Astrocyte of the spinal cord (primary cell): Measurements from ENCODE around the gene NUP214.

Experiments
- DNase-seq: peaks from one replicate; pipeline ENCODE4 v3.0.0; 2011; ENCODE audit warnings: low read depth, low spot score
- H3K4me3 ChIP-seq: 2 replicates; pipeline ENCODE4 v1.5.1; 2011; ENCODE audit warnings: low read depth, mild to moderate bottlenecking, low read length, moderate library complexity
- CTCF ChIP-seq: IDR thresholded peaks from 2 replicates; pipeline ENCODE4 v1.5.1; 2012; ENCODE audit warnings: low read depth, mild to moderate bottlenecking, low read length, inconsistent platforms
- in situ Hi-C: cut with HindIII; loops from 2 replicates; pipeline ENCODE4 v1.10.0; 2017; ENCODE audit warnings: low sequenced_read_pairs

NUP214 gene

GRCh38 chr9:131273146-131273855 is 147.9 kb downstream of the NUP214 start:
- no peak overlapping the region for H3K4me3 ChIP-seq
- no peak for TF ChIP-seq CTCF
- in situ Hi-C loops = no loop called here
- no peak for DNase-seq

GRCh38 chr9:131273856-131274673 is 148.7 kb downstream of the NUP214 start:
- DNase-seq = no peak
- in situ Hi-C loops = no loop called here
- no peak for TF ChIP-seq CTCF
- no peak overlapping the region for H3K4me3 ChIP-seq

- DNase-seq = no peak
- TF ChIP-seq CTCF = no peak
- H3K4me3 ChIP-seq = no peak overlapping the region
- in situ Hi-C loops = no loop called here
Observed at GRCh38 chr9:131274674-131275331, 149.4 kb downstream of the NUP214 start.

DNA sequence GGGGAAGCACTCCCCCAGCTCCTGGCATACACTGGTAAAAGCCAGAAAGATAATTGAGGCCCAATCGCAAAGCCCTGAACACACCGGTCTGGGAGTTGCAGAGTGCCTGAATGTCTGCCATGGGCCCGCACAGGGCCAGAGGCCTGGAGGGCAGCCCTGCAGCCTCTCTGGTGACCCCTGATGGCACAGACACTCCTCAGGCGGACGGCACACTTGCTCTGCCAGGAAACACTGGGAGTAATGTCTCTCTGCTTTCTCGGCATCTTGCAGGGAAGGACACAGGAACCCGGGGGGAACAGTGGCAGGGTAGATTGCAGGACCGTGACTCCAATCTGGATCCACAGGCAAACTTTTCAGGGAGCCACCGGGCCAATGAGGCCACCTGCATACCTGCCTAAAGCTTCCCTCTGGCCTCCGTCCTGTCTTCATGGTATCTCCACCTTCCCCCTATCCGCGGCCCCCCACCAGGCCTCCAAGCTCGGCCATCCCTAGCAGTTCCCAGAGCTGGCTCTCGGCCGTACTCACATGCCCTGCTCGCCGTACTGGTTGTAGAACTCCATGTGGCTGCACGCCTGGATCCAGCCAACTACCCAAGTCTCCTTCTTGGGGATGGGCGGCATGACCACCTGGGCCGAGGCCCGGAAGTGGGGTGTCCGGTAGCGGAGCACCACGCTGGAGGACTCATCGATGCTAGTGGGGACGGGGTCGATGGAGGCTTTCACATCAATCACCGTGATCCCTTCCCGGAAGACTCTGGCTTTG is 150.1 kb downstream of the NUP214 start:
- in situ Hi-C loops = no loop called here
- no peak overlapping the region for H3K4me3 ChIP-seq
- no peak for DNase-seq
- TF ChIP-seq CTCF = no peak

DNA sequence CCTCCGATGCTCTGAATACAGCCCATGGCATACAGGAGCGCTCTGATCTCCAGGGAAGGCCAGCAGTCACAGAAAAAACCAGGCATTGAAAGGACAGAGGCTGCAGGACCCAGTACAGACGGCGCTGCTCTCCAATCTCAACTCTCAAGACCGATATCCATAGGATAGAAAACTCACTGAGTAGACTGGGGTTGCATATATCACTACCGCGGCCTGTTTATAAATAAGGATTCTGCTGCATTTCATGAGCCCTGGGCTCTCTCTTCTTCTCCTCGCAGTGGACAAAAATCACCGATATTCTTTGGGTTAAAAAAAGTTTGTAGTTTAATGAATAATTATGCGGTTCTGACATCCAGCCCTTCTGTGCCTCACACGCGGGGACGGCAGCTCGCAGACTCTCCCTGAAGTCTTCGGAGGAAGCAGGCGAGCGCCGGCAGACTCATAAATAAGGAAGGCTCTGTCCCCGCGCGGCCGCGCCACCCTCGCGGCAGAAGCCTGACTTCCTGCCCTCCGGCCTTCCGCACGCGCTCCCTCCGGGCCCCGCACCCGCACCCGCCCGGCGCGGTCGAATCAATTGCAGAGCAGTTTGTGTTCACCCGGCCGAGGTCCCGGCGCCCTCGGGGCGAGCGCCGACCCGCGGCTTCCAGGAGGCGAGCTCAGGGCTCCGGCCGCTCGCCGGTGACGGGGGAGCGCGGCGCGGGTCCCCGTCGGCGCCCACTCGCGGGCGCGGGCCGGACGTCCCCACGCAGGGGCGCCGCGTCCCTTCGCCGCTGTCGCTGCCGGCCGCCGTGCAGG is 150.9 kb downstream of the NUP214 start, which contains the start of gene FAM78A:
Gene FAM78A (minus strand): TSS at position 417 of the 795 bp plus-strand sequence. CDS start 331 bp downstream, at position 86.
- no peak within 1 kb of the TSS for H3K4me3 ChIP-seq
- no peak for TF ChIP-seq CTCF
- in situ Hi-C loops = no loop called here
- no peak for DNase-seq
